Measurements from ENCODE around the gene RAB26.

- no peak for TF ChIP-seq CTCF (conservative IDR thresholded peaks at IDR 0.05 in 1 of 2, IDR thresholded peaks at IDR 0.05 in 1 of 2; ENCODE audit: low read depth in 1 of 2, low read length in 2 of 2)
- TF ChIP-seq EZH2 (IDR thresholded peaks at IDR 0.05; ENCODE audit: low read length, missing control alignments) = no peak
Observed at GRCh38 chr16:2184346-2184745, 35.9 kb downstream of the RAB26 start.
